M059J (cell line): ENCODE data around the gene PIGU. TPM values are rescaled to one million over a fixed set of nuclear protein-coding genes. Genes with fewer than 3 reads are reported as not detected.
"Not testable (repeated sequence)": the region's sequence is repeated elsewhere in the genome, so short reads cannot be mapped to it uniquely, and the experiment has no call there.

Experiments used
- DNase-seq: peaks from one replicate; pipeline ENCODE4 v3.0.0-alpha.2; 2012; ENCODE audit warnings: low read depth
- total RNA-seq: library from RNA; depleted of rRNA; stranded (reverse); fragments of >200 nt; shearing (Covaris generic); gene quantifications from 2 replicates; pipeline ENCODE4 v1.2.3, GENCODE V29; 2014

PIGU gene
- total RNA-seq, 1 experiment from 2014 or later, result 60.7 TPM

DNA sequence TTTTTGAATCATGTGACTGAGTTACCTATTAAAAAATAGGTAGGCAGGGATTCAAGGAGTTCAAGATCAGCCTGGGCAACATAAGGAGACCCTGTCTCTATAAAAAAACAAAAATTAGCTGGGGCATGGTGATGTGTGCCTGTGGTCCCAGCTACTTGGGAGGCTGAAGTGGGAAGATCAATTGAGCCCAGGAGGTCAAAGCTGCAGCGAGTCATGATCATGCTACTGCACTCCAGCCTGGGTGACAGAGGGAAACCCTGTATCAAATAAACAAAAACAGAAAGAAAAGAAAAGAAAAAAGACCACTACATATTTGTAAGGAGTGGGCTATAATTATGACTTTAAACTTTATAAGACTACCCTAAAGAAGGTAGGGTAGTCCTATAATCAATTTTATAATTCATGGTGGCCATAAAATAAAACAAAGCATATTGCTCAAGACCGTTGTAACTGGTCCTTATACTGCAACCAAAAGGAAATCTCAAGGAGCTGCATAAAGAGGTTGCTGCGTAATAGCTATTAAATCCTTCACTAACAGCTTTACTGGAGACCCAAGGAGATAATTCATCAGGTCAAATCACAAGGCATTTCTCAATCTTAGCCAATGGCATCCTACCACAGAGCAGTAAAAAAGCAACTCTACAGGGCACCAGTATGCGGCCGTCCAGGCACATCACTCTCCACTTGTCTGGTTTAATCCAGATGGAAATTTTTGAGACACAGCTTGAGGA, 13.5 kb downstream of the PIGU start:
- peak; percentile 58 for DNase-seq

DNA sequence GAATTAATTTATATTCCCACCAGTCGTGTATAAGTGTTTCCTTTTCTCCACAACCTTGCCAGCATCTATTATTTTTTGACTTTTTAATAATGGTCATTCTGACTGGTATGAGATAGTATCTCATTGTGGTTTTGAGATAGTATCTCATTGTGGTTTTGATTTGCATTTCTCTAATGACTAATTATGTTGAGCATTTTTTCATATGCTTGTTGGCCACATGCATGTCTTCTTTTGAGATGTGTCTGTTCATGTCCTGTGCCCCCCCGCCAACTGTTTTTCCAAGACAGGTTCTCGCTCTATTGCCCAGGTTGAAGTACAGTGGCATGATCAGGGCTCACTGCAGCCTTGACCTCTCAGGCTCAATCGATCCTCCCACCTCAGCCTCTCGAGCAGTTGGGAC, 15.1 kb downstream of the PIGU start:
- peak; percentile 86 for DNase-seq

DNA sequence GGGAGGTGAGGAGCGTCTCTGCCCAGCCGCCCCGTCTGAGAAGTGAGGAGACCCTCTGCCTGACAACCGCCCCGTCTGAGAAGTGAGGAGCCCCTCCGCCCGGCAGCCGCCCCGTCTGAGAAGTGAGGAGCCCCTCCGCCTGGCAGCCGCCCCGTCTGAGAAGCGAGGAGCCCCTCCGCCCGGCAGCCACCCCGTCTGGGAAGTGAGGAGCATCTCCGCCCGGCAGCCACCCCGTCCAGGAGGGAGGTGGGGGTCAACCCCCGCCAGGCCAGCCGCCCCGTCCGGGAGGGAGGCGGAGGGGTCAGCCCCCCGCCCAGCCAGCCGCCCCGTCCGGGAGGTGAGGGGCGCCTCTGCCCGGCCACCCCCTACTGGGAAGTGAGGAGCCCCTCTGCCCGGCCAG, 18.2 kb downstream of the PIGU start:
- DNase-seq, result not testable (repeated sequence)

DNA sequence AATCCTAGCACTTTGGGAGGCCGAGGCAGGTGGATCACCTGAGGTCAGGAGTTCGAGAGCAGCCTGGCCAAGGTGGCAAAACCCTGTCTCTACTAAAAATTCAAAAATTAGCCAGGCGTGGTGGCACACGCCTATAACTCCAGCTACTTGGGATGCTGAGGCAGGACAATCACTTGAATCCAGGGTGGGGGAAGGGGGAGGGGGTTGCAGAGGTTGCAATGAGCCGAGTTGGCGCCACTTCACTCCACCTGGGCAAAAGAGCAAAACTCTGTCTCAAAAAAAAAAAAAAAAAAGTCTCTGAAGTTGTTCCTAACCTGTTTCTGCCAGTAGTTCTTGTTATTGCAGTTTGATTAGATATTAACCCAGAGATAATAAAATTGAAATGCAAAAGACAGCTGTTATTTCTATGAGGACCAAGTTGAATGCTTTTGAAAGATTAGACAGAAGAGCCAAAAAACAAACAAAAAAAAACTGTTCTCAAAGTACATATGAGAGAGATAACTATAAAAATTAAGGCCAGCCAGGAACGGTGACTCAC, 22.6 kb downstream of the PIGU start:
- no peak for DNase-seq

DNA sequence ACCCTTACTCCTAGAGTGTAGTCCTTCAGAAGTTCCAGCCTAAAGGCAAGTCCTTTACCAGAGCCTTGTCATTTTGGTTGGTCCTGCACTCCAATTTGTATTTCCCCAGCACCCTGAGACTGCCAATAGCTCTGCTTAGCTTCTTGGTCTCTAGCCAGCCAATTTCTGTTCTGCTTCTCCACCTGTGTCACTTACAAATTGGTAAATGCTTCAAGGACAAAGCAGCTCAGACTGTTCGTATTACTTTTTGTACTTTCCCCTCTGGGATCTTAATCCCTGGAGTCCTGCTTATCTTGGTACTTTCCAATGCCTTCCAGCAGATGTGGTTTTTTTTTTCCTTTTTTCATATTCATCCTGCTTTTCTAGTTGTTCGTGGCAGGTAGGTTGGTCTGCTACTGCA, 25.7 kb downstream of the PIGU start:
- DNase-seq, result no peak

DNA sequence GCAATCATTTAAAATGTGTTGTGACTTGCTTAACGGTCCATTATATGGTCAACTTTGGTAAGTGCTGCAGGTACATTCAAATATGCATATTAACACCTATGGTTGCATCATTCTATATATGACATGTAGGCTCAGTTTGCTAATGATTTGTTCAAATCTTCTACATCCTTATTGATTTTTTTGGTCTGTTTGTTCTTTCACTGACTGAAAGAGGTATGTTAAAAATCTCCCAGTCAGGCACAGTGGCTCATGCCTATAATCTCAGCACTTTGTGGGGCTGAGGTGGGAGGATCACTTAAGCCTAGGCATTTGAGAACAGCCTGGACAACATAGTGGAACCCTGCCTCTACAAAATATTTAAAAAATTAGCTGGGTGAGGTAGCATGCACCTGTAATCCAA, 29.2 kb downstream of the PIGU start:
- DNase-seq, result no peak

DNA sequence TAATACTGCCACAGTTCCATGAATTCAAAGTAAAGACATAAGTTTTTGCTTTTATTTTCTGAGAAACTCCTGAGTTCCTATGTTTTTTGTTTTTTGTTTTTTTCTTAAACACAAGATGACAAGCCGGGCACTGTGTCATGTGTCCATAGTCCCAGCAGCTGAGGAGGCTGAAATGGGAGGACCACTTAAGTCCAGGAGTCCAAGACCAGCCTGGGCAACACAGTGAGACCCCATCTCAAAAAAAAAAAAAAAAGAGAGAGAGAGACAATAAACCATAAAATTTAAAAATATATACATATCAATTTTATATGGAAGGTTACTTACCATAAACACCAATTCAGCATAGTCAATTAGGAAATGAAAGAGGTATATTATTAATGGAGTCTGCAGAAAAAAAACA, 31.9 kb downstream of the PIGU start:
- DNase-seq, result no peak

DNA sequence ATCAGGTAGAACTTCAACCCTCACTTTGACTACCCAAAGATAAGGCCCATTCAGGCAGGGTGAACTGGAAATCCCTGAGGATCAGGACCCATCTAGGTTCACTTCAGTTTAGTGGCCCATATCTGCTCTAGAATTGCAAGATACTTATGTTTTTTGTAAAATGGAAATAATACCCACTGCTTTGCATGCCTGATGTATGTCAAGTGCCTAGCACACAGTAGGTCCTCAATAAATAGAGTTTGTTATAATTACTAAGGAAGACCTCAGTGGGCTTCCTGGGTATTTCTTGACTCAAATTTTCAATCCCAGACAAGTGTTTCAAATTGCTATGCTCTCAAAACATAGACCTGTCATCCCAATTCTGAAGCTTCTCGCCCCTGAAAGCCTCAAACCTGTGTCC, 32.5 kb downstream of the PIGU start:
- no peak for DNase-seq

DNA sequence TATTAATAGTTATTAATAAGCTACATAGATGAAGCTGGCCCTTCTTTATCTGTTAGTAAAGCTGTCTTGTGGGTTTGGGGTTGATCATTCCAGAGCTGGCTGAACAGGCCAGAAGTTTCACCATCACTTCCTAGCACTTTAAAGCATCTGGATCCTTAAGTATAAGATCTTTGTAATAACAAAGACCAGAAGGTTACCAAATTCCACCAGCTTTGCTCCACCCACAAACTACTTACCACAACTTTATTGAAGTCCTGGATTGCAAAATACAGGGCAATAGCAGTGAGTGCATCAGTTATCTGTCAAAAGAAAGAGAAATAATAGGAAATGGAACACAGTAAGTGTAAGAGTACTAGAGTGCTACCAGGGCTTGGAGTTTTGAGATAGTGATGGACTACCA, 33.0 kb downstream of the PIGU start:
- DNase-seq, result peak; percentile 29

DNA sequence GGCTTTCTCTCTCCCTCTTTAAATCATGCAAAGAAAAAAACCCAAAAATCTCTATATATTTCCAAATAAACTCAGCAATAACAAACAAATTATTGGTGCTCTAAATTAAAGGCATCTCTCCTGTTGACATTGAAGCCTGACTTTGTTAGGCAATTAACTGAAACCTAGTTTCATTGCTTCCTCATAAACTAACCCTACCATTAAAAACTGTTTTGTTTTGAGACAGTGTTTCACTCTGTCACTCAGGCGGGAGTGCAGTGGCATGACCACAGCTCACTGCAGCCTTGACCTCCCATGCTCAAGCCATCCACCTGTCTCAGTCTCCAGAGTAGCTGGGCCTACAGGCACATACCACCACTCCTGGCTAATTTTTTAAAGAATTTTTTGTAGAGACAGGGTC, 34.9 kb downstream of the PIGU start:
- DNase-seq, result no peak

DNA sequence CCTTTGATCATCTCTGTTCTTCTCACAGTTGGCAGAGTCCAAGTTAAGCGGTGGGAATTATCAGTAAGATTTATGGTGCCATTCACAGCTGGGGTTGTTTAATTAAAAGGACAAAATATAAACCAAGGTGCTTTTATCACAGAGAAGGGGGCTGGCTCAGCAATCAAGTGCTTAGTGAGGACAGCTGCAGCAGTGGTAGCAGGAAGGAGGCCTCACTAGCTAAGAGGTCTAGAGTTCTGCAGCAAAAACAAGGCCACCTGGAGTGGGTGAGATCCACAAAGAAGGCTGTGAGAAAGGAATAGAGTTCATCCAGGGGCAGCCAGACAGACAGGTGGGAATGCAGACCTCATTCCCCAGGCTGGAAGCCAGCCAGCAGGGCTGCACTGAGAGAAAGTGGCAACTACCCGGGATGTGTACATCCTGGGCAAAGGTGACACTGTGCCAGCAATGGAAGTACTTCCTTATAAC, 37.1 kb downstream of the PIGU start:
- no peak for DNase-seq

DNA sequence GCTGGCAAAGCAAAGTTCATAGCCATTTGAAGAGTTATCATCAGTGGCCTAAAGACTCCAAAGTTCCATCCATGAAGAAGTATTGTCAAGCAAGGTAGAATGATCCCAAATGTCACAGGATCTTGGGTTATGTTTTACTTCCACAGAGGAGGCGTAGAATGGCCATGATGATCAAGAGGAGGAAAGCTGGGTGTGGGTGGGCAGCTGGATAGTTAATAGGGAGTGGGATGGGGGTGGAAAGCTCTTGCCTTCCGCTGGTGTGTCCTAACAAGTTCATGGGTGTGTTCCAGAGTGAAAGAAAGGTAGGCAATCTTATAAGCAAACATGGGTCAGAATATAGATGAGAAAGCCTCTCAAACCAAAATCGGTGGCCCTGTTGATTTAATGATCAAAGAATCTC, 38.4 kb downstream of the PIGU start:
- no peak for DNase-seq

DNA sequence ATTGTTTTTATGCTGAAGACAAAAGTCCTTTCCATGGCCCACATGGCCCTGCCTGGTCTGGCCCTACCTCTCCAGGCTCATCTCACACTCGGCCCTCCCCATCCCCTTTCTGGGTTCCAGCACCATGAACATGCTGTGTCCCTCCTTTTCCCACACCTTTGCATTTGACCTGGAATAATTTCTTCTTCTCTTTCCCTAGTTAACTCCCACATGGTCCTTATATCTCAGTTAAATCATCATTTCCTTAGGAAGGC, 38.9 kb downstream of the PIGU start:
- DNase-seq, result no peak

DNA sequence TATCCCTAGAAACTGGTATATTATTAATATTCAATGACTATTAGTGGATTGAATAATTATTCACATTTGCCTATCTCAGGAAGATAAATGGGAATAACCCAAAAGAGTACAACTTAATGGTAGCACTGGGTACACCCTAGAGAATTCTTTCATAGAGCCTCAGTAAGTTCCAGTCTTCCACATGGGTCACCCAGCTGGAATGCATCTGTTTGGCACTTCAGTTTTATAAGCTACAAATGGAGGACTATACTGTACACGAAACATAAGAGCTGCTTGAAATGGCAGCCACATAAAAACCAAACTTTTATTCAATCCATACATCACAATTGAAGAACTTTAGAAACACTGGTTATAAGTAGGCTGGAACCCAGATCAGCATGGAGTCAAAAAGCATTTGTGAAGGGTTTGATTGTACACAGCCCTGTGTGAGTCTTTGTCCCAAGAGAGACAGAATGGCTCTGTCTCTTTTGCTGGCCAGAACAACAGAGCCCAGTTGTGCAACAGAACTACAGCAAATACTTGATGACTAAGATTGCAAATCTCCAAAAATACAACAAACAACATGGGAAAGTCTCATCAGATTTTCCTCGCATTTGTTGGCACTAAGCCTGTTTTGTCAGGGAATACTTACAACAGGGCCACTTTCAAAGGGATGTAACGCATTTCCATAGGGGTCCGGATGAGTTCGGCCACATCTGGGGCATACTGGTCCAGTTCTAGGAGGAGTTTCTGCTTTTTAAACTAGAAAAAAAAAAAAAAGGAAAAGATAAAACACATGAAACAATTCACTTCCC, 39.5 kb downstream of the PIGU start:
- DNase-seq, result peak; percentile 63

DNA sequence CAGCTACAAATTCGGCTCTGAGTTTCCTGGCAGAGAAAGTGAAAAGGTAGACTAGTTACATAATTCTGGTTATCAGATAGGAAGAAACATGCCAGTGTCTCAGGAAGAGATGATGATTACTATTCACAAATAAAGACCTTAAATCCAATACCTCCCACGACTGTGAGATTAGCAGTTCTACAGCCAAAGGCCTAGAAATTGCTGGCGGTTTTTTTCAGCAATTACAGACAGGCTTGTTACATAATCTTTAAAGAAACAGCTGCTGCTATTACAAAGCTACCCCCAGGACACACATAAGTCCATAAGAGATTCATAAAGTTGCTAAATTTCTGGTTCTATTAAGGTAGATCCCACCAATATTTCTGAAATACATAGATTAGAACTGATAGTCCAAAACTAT, 40.2 kb downstream of the PIGU start:
- no peak for DNase-seq

DNA sequence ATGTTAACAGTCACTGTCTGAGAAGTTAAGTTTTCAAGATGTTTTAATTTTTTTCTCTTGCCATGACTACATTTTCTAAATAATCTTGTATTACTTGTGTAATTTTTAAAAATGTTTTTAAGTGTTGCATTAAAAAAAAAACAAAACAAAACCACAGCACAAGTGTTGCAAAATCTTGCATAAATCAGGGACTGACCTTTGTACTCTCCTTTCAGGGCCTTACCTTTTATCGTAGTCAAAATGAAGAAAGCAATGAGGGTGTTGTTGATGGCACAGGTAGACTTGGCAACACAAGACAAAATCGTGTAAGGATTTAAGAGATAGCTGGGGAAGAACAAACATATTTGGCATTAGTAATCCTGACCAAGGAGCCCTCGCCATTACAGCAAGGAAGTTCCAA, 42.5 kb downstream of the PIGU start:
- no peak for DNase-seq

DNA sequence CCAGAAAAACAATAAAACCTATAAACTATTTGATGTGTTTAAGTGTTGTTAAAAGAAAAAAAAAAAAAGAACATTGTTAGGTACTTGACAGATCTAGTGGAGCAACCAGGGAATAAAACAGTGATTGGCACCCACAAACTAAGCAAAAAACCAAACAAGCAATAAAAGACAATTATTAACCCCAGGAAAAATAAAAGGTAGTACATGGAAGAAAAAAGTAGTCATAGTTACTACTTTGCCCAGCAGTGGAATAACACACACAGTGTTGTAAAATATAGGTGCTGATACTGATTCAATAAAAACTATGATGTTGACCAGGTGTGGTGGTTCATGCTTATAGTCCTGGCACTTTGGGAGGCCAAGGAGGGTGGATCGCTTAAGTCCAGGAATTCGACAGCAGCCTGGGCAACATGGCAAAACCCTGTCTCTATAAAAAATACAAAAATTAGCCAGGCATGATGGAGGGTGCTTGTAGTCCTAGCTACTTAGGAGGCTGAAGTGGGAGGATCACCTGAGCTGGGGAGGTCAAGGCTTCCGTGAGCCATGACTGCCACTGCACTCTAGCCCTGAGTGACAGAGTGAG, 43.9 kb downstream of the PIGU start:
- DNase-seq, result no peak

DNA sequence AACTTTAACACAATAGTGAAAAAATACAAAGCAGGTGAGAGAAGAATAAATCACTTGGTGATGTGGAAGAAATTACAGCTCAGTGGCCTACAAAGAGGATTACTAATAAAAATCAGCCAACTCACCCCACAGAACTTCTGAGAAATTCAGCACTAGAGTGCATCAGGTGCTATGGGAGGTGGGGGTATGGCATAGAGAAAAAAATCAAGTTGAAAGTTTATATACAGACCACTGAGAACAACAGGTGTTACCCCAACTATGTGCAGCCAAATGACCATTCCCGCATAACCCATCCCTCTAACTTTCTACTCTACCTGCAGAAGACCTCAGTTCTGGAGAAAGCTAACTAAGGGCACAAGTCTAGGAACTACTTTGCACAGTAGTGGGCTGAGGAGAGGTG, 47.0 kb downstream of the PIGU start:
- DNase-seq, result no peak

DNA sequence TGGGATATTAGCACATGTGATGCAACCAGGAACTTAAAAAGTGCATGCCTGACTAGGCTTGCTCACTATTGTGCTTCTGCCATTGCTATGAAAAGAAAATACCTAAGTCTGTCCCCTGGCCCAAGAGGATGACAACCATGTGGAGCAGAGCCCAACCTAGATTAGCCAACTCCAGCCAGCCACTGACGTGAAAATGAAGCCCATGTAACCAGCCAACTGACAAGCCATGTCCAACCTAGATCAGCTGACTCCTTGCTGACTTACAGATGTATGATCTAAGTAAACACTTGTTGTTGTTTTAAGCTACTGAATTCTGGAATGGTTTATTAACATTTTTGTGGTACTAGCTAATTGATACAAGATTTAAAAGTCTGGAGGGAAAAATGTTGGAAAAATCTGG, 47.5 kb downstream of the PIGU start:
- DNase-seq, result no peak

DNA sequence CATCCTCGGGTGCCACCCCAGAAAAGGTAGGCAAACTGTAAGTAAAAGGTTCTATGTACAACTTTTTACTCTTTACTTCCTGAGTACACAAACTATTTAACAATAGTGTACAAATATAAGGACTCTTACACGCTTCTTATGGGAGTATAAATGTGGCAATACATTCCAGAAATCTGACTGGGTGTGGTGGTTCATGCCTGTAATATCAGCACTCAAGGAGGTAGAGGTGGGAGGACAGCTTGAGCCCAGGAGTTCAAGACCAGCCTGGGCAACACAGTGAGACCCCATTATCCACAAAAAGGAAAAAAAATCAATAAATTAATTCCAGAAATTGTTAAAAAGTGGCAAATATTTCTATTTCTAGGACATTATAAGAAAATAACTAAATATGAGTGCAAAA, 48.9 kb downstream of the PIGU start:
- no peak for DNase-seq

DNA sequence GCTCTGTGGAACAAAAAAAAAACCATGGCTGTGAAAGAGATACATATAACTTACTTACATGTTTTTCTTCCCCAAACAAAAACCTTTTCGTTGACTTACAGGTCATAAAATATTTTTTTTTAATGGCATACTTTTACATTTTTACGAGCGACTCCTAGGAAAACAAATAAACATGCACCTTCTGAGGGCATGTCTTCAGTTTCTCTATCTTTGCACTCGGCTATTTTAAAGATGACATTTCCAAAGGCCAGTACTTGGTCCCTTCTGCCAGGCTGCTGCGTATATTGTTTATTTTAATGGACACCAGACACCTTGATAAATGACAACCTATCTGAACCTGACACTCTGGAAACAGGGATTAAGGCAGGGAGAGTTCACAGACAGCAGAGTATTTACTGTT, 49.4 kb downstream of the PIGU start:
- DNase-seq, result no peak

DNA sequence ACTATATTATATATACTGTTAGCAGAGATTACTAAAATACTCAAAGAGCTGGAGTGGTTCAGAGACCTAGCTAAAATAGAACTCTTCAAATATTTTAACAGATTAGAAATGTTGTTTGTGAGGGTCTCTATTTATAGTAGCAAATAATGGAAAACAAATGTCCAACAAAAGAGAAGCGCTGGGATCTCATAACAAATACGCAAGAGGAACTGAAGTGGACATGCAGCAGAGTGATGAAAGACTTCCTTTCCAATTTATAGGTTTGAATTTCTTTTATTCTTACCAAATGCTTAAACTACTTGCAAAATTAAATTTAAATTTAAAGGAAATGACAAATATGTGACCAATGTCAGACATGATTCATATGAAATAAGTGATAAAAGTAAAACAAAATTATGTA, 49.9 kb downstream of the PIGU start:
- DNase-seq, result no peak

DNA sequence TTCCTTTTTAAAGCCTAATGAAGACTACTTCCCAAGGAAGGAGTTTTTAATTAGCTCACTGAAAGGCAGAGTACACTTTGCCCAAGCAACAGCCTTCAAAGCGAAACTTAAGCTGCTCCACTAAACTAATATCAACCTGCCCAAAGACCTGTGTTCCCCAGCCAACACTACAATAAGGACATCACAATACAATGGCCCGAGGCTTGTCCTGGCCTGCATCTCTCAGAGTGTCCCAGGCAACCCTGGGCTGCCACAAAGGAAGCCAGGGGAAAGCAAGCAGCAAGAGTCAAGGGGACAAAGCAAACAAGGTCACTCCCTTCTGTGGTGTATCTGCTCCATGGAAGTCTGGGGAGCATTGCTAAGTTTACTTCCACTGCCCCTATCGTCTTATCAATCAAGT, 52.3 kb downstream of the PIGU start:
- no peak for DNase-seq
